ENCODE data around the gene ESF1.

Gene ESF1

DNA sequence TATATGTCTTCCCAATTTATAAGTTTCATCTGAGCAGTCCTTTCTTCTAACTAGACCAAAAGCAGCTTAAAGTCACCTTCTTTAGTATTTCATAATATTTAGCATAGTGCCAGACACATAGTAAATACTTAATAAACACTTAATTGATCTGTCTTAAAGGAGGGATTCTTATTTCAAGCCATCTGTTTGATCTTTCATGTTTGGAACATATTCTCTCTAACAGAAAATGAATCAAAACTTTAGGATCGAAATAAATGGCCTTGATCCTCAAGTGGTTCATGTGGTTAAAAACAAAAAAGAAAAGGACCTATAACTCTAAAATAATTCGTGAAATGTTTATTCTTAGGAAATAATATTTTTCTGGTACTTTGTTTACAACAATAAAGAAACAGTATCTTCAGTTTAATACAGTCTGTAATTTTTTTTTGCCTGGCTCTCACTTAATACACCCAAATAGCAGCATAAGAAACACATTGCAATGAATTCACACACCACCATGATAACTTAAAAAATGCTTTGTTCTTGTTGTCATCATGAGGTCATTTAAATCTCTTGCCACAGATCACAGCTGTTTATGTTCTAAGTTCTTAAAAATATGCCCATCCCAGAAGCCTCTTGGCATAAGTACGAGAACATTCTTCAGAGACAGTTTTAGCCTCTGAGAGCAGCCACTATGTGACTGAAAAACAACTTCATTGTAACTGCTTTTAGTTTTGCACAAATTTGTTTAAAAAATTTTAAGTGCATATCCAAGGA is 48.1 kb downstream of the ESF1 start:
- DNase-seq = no peak

DNA sequence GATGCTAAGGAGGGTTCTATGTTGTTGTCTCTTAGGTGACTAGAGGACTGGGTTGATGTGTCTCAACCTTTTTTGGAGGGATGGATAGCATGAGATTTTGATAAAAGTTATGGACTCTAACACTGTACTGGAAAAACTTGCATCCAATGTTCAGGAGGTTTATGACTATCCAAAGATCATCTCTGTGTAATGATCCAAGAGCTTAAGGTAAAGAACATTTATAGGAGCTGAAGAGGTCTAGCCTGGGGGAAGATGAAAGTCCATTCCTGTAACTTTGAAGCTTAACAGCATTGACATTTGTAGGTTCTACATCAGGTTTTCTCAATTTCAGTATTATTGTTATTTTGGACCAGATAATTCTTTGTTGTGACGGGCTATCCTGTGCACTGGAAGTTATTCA is 48.9 kb downstream of the ESF1 start:
- DNase-seq = no peak

DNA sequence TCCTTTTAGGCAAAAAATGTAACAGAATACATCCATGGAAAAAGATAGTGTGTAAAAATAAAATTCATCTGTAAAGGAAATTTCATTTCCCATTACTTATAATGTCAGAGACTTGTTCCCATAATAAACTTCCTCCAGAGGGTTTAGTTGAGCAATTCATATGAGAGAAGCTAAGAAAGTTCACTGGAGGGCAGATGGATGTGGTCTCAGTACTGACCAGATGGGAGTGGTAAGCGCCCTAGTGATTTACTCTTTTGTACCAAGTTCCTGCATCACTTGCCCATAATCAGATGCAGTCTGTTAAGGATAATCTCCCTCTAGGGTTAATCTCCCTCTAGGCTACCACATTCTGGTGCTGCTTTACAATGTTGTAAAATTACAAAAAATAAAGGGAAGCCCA is 61.7 kb downstream of the ESF1 start:
- DNase-seq = no peak

DNA sequence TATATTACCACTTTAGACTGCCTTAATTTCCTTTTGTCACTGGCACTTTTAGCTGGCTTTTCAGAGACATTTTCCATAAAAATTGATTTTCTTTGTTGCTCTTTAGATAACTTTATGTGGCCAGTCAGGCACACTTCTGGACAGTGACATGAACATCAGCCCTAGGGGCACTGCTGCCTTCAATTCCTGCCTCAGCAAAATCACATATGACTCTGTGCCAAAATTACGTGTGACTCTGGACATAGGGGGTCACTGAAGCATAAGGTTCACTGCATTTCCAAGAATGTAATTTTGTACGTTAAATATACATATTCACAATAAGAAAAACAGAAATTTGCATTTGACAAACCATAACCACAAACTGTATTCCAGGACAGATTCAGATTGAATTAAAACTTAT is 66.5 kb downstream of the ESF1 start:
- DNase-seq = no peak

DNA sequence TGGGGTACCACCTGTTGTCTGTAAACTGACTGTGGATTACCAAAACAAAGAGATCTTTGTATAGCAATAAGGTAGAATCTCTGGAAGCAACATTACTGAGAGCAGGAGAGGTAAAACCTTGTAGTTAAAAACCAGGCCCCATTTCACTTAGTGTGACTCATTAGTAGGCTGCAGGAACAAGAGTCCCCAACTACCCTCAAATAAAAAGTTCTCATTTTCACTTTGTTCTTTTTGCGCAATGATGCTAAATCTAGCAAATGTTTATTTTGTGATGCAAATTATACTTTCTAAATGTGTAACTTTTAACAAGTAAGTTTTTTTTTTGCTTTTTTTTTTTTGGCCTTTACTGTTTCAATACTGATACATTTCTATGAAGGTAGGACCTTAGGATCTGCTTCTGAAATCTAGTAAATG is 67.1 kb downstream of the ESF1 start:
- no peak for DNase-seq

DNA sequence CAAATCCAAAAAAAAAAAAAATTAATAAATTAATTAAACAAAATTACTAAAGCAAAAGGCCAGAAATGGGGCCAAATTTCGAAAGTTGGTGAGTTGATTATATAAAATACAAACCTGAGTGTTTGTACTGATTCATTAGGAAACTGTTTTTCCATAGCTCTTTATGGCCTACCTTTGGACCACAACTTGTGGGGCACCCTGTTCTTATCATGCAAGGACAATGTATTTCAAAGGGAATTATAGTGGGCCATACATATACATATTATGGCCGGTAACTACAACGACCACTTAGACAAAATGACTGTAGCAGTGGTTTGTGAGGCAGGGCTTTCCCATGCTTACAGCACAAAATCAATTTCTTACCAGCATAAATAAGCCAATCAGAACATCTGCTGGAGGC is 69.5 kb downstream of the ESF1 start:
- no peak for DNase-seq

DNA sequence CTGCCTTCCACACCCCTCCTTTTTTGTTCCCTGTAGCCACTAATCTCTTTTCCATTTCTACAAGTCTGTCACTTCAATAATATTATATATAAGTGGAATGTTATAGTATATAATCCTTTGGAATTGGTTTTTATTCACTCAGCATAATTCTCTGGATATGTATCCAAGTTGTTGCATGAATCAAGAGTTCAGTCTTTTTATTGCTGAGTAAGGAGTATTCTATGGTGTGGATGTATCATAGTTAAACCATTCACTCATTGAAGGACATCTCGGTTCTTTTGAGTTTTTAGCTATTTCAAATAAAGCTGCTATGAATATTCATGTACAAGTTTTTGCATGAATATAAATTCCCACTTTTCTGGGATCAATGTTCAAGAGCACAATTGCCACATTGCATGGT is 76.5 kb downstream of the ESF1 start:
- DNase-seq = no peak

DNA sequence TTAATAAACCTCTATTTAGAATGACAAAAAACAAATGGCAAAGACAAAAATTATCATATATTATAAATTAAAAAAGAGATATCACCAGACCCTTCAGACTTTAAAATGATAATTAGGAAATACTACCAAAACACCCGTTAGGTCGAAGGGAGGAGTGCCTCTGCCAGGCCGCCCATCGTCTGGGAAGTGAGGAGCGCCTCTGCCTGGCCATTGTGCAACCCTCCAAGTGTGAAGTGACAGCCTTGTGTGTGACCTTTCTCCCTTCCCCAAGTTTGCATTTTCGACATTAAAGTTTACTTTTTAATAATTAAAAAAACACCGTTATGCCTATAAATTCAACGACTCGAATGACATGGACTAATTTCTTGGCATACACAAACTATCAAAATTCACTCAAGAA is 81.5 kb downstream of the ESF1 start:
- DNase-seq = no peak

DNA sequence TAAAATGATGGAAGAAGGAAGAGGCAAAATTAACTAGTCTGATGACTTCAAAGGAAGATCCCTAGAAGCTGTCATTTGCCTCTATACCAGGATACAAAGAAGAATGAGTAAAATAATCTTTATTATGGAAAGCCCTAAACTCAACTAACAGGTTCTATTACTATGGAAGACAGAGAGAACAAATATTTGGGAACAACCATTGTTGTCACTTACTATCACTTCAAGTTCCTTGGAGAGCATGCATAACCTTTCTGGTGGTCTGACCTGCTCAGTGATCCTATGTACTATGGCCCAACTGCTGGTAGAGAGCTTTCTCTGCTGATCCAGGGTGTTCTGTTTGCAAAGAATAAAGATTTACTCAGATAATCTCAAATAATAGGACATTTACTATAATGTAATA is 83.2 kb downstream of the ESF1 start:
- DNase-seq = no peak

DNA sequence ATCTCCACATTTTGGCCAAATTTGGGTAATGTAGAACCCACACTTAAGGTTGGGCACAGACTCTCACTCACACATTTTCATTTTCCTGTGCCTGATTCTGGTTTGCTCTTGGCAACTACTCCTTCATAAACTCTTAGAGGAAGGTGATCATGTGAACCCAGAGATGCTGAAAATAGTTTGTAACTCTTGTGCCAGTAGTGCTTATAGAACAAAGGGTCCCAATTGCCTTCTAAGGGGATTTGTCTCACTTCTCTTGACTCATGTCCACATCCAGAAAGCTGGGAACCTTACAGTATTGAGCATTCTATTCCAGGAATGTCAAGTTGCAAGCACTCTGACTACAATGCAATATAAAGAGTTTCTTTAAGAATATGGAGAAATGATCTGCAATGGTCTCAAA is 84.0 kb downstream of the ESF1 start:
- no peak for DNase-seq

DNA sequence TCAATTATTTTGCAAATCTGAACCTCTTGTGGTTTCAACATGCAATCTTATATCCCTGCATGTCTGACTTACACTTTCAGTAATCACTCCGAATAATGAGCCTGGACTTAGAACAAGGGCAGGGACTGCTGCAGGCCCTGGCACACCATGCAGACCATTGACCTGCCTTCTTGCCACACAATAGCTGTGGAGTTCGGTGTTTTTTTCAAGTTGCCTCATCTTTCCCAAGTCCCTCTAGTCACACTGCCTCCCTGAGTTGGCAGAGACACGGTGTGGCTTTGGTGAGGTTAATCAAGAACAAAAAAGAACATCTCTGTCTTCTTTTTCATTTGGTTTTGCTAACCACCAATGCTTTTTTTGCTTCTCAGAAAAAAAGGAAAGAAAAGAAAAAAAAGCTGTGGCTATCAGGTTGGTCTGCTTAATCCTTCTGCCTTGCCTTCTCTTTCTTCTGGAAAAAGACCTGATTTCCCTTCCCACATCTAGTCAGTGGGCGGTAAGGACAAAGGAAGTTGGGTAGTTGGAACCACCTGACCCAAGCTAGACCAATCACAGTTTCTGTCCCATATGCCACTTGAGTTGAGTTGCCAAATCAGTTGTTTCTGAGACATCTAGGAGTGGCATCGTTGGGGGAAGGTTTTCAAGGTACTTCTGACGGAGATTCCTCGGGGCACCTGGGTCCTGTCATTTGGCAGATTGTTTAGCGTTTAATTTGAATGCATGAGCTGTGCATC is 90.1 kb downstream of the ESF1 start:
- DNase-seq = no peak

DNA sequence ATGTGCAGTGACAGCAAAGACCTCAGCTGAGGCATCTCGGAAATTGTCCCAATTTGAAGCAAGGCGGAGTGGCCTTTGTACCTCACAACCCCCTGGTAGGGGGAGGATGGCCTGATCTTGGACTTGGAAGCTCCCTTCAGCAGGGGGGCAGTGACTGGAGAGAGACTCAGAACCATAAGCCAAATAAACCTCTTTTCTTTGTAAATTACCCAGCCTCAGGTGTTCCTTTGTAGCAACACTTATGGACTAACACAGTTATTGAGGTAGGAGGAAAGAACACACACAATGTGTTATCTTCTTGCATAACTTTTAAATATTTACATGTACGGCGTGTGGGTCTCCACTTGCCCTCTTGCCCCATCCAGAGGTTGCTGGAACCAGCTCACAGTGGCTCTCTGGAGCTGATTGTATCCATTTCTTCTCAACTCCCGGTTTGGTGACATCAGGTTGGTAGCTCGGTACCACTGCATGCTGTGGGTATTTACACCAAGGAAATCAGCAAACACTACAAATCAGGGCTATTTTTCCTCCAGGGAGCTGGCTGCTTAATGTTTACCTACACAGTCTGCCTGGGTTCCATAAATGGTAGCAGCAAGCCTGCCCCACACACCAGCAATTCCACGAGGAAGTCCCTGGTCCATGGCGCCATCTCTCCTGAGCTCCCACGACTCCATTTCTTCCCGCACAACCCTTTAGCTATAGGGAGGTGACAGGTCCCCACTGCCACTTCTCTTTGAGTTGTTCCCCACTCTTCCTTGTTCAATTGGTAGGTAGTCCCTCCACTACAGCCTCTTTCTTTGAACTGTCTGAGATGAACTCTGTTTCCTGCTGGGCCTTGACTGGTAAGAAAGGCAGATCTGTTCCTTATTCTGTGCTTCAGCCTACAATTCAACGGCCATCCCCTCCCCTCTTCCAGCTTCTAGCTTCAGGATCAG is 91.7 kb downstream of the ESF1 start:
- no peak for DNase-seq

DNA sequence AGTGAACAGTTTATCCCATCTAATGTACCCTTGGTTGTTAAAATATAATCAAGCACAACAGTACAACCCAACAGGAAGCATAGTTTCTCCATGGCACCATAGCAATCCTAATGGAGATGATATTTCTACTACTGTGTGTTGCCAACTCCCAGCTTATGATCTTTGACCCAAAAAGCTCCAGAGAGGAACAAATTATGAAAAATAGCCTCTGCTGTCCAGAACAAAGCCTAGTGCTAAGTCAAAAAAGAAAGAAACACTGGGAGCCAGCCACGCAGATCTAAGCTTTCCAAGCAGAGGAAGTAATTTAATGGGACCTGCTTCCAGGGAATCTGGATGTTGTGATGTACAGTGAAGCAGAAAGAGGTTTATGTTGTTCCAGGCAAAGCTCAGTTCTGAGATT is 93.8 kb downstream of the ESF1 start:
- no peak for DNase-seq

DNA sequence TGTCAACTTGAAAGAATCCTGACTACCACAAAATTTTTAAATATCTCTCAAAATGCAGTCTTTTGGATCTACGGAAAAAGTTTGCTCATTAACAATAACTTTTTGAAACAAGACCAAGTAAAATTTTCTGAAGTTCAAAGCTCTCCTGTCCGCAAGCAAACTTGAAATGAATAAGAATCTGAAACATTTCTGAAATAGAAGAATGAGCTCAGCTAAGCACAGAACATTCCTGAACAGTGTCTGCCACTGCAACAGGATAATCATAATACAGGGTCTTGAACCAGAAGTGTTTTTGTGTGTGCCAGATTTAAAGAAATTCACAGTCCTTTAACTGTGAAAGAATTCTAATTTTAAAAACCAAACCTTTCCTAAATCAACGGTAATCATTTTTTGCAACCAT is 96.9 kb downstream of the ESF1 start:
- no peak for DNase-seq

DNA sequence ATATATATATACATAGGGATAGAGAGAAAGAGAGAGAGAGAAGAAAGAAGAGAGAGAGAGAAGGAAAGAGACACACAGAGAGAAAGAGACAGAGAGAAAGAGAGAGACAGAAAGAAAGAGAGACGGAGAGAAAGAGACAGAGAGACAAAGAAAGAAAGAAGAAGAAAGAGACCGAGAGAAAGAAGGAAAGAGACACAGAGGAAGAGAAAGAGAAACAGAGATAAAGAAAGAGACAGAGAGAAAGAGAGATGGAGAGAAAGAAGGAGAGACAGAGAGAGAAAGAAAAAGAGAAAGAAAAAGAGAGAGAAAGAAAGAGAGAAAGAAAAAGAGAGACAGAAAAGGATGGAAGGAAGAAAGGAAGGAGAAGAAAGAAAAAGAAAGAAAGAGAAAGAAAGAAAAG is 99.1 kb downstream of the ESF1 start:
- no peak for DNase-seq

DNA sequence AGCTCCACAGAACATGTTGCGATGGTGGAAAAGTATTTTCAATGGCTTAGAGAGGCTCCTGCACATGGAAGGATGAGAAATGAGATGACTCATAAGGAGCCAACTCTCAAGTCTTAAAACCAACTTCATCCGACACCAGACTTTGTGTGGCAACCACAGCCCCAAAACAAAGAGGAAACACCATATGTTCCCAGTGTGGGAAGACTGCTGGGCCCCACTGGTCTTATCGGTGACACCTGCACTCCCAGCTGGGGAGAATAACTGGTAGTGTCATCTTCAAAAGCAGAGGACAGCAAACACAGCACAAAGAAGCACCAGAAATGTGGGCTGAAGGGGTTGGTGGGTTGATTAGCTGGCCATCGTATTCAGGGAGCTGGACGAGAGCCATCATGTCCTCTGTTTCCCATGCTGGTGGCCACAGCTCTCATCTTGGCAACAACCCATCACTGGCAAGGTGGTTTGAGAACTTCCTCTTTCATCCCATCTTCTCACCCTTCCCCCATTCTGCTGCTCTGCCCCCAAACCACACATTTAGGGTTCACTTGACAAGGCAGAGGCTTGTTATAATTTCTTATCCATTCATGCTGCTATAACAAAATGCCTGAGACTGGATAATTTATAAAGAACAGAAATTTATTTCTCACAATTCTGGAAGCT is 100.0 kb downstream of the ESF1 start:
- peak; percentile 11 for DNase-seq

DNA sequence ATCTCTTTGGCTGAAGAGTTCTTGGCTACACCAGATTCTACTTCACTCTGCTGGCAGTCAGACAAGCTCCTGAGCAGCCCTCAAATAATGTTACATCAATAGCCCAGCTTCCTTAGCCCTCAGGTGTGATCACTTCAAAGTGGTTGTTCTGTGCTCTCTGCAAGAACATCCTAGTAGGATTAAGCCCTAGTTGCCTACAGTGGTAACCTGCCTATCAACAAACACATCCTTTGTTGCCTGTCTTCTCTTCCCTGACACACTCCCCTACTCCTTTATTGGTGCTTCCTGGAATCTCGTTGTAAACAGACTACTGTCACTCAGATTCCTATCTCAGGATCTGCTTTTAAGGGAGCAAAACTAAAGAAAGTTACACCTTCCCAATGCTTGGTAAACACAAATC is 100.9 kb downstream of the ESF1 start:
- DNase-seq = no peak

DNA sequence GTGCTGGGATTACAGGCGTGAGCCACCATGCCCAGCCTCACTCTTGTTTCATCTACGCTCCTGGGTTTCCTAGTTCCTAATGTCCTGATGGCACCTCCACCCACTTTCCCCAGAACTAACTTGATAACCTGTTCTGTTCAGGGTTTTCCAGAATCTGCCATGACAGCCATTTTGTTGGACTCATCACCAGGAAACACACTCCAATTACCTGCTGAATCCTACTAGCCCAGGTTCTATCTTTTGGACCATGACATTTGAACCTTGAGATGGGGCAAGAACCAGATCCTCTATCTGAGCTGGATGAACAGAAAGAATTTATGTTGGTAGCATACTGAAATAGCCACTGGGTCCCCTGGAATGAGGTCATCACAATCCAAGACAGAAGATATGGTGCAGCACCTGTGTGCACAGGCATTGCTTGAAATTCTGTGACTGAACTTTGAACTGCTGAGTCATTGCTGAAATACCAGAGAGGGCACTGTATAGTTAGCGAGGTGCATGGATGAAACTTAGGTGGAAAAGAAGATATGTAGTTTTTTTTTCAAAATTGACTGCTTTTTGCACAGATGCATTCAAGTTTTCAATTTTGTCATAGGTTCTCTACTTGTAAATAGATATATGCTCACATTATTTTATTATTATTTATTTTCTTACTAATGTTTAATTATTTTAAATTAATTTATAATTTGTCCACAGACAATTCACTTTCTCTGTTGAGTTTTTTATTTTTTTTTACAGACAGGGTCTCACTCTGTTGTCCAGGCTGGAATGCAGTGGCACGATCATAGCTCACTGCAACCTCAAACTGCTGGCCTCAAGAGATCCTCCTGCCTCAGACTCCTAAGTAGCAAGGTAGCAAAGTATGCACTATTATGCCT is 103.2 kb downstream of the ESF1 start:
- DNase-seq = no peak

DNA sequence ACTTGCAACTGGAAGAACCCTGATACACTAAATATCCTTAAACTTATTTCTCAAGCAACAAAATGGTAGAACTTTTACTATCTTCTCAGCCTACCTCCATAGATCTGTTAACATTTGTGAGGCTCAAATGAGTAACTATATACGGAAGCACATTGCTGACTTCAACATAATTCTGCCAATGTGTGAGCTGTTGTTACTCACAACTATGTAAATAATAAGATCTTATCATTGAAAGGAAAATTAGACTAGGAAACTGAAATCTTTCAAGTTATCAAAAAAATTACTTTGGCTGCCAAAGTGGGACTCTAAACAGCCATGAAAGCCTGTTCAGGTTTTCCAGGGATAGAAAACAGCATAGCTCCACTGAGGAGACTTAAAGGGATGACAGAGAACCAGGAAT is 105.8 kb downstream of the ESF1 start:
- no peak for DNase-seq

DNA sequence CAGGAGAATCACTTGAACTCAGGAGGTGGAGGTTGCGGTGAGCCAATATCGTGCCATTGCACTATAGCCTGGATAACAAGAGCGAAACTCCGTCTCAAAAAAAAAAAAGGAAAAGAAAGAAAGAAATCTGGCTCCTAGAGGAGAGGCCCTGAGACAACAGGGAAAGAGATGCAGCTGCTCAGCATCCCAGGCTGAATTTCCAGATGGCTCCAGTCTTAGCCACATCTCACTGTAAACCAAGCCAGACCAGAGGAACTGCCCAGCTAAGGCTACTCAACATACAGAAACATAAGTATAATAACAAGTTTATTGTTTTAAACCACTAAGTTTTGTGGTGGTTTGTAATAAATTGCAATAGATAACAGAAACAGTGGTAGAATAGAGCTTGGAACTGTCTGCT is 107.5 kb downstream of the ESF1 start:
- DNase-seq = no peak

DNA sequence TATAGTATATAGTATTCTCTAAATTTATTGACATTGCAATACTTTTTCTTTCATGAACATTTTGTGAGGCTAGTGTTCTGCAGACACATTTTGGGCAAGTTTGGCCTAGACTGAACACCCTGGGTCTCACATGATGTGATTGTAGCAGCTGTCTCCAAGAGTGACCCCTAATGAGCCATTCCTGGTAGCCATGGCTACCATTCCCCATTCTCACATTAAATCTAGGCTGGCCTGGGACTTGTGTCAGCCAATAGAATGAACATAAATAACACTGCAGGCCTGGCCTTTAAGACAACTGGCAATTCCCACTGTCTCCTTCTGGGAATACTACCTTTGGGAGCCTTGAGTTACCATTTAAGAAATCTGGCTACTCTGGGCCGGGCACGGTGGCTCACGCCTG is 108.0 kb downstream of the ESF1 start:
- DNase-seq = no peak

DNA sequence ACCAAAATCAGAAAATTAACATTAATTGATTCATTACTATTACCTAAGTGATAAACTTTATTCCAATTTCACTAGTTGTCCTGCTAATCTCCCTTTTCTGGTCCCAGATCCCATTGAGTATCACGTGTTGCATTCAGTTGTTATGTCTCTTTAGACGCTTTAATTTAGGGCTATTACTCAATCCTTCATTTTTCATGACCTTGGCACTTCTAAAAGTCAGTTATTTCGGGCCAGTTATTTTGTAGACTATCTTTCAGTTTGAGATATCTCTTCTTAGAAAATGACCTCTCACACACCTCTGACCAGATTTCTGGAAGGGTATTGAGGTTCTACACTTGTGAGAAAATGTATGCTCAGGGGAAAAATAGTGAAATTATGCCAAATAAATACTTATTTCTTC is 112.0 kb downstream of the ESF1 start:
- DNase-seq = no peak
